K562 (cell line): ENCODE results near the gene MEAK7. TPM values are rescaled to one million over a fixed set of nuclear protein-coding genes. Genes with fewer than 3 reads are reported as not detected.

ENCODE experiments used
- DACH1 ChIP-seq: fragments of 450-650 bp; IDR thresholded peaks from 2 replicates; pipeline ENCODE4 v1.6.1; 2018; ENCODE audit not compliant: partially characterized antibody
- DIDO1 ChIP-seq: fragments of 450-650 bp; IDR thresholded peaks from 2 replicates; pipeline ENCODE4 v1.6.1; 2016; ENCODE audit warnings: low read depth, missing biosample characterization, missing genetic modification characterization
- FOXA1 ChIP-seq: fragments of 450-650 bp; IDR thresholded peaks from 2 replicates; pipeline ENCODE4 v1.6.1; 2016; ENCODE audit warnings: mild to moderate bottlenecking, borderline replicate concordance
- MCM7 ChIP-seq, 2 experiments: fragments of 450-650 bp; IDR thresholded peaks; 2 replicates each; pipeline ENCODE4 v1.6.1; 2016 to 2018
- RBFOX2 ChIP-seq: fragments of 200-400 bp; formaldehyde crosslinking; IDR thresholded peaks from 2 replicates; pipeline ENCODE4 v1.6.1; 2017; ENCODE audit warnings: low read depth, mild to moderate bottlenecking, low read length, moderate library complexity
- SMARCA4 ChIP-seq: fragments of 450-650 bp; IDR thresholded peaks from 2 replicates; pipeline ENCODE4 v1.6.1; 2016
- TFAP4 ChIP-seq: sonication (generic); formaldehyde crosslinking; IDR thresholded peaks from 2 replicates; pipeline ENCODE4 v1.8.0; 2022; ENCODE audit warnings: missing genetic modification reagents, mild to moderate bottlenecking, moderate library complexity, borderline replicate concordance
- ZBTB2 ChIP-seq: fragments of 450-650 bp; IDR thresholded peaks from 2 replicates; pipeline ENCODE4 v1.6.1; 2016; ENCODE audit warnings: antibody characterized with exemption
- ZBTB8A ChIP-seq: fragments of 450-650 bp; IDR thresholded peaks from 2 replicates; pipeline ENCODE4 v1.6.1; 2018; ENCODE audit warnings: mild to moderate bottlenecking, moderate library complexity; ENCODE audit not compliant: partially characterized antibody
- ZFX ChIP-seq: sonication (generic); formaldehyde crosslinking; IDR thresholded peaks from 2 replicates; pipeline ENCODE4 v1.8.0; 2022; ENCODE audit warnings: mild to moderate bottlenecking, missing genetic modification reagents, moderate library complexity
- ZNF395 ChIP-seq: fragments of 200-800 bp; sonication (Bioruptor generic); IDR thresholded peaks from 2 replicates; pipeline ENCODE4 v1.6.1; 2017; ENCODE audit warnings: missing genetic modification characterization, missing compliant biosample characterization
- ZNF408 ChIP-seq: fragments of 250-450 bp; sonication (Bioruptor Pico); IDR thresholded peaks from 2 replicates; pipeline ENCODE4 v1.4.0; 2020; ENCODE audit warnings: low read depth, mild to moderate bottlenecking, moderate library complexity
- ZNF431 ChIP-seq: sonication (generic); formaldehyde crosslinking; IDR thresholded peaks from 2 replicates; pipeline ENCODE4 v1.8.0; 2022; ENCODE audit warnings: mild to moderate bottlenecking, missing genetic modification reagents
- ZSCAN32 ChIP-seq: fragments of 450-650 bp; formaldehyde crosslinking; IDR thresholded peaks from 2 replicates; pipeline ENCODE4 v1.4.0; 2020; ENCODE audit warnings: mild to moderate bottlenecking, moderate library complexity
- polyA plus RNA-seq, 8 experiments: library from polyadenylated mRNA; depleted of rRNA in 4 of 8; stranded (reverse) in 5 of 8; unstranded in 3 of 8; fragments of >200 nt; fragmentation: Nextera tagmentation in 2 of 8; fragmentation: Illumina TruSeq in 1 of 8; extraction: Ambion mirVana in 2 of 8; extraction: Trizol in 1 of 8; gene quantifications; 2 replicates each; pipeline versions ENCODE4 v1.2.1 to v1.2.3, GENCODE V29; 2011 to 2014; ENCODE audit warnings: inconsistent platforms in 1 of 8, missing spikeins in 1 of 8
- total RNA-seq, 7 experiments: library from RNA; depleted of rRNA in 6 of 7; stranded (reverse); fragments of >200 nt in 6 of 7; fragmentation: Illumina TruSeq in 2 of 7; extraction: Trizol in 2 of 7; gene quantifications; 2 replicates each; pipeline versions ENCODE4 v1.2.1 to v1.2.3, GENCODE V29; 2011 to 2021; ENCODE audit warnings: low replicate concordance in 1 of 7
- TF ChIP-seq, protein P1 (sequence below): fragments of 250-450 bp; sonication (Bioruptor Pico); IDR thresholded peaks from 2 replicates; pipeline ENCODE4 v1.4.0; 2020; ENCODE audit warnings: mild to moderate bottlenecking, moderate library complexity, borderline replicate concordance

MEAK7 gene
- total and polyA plus RNA-seq, 9 of the 15 experiments (the other 6 are each of a cell fraction or from before 2014, with no cell fraction given) = 1.4 to 14.5 (median 6.3) TPM

DNA sequence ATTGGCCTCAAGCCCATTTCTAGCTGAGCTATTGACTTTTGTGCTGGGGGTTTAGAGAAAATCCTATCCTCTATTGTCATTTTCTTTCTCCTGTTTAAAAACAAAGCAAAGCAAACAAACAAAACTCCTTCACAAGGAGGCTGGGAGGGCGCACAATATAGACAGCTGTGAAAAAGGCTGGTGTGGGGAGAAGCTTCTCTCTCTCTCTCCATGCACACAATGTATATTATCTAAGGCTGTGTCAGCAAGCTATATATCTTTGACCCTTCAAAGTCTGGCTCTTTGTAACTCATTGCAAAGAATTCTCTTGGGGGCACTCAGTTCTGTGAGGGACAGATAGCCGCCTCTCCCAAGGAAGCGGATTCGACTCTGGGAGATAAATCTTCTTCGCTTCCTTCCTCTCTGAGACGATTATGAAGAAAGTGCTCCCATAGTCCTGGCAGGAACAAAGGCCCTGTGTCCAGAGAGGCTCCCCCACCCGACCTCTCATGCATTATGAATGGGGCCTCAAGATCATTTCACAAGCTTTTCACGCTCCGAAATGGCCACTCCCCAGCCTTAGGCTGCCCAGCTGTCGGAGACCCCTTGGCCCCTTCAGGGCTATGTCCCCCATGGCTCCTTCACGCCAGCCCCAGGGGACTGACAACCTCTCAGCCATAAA lies 33.2 kb upstream of the MEAK7 start (continued):
- TF ChIP-seq DIDO1 (tag) (no peak), RBFOX2 (peak; percentile 47; the same call in 1 of the 2 replicates), ZSCAN32 (no peak), ZNF408 (CRISPR knock-in tag) (no peak), ZNF395 (no peak), ZBTB8A (no peak), FOXA1 (no peak), ZNF431 (CRISPR knock-in tag) (no peak; the same call in 1 of the 2 replicates), DACH1 (peak; percentile 7), TFAP4 (CRISPR knock-in tag) (peak; percentile 9; the same call in 1 of the 2 replicates), MCM7 (IDR thresholded peaks at IDR 0.05) (no peak), ZFX (CRISPR knock-in tag) (no peak; the same call in 1 of the 2 replicates), ZBTB2 (no peak), SMARCA4 (peak; percentile 90)
- TF ChIP-seq, protein P1, sequence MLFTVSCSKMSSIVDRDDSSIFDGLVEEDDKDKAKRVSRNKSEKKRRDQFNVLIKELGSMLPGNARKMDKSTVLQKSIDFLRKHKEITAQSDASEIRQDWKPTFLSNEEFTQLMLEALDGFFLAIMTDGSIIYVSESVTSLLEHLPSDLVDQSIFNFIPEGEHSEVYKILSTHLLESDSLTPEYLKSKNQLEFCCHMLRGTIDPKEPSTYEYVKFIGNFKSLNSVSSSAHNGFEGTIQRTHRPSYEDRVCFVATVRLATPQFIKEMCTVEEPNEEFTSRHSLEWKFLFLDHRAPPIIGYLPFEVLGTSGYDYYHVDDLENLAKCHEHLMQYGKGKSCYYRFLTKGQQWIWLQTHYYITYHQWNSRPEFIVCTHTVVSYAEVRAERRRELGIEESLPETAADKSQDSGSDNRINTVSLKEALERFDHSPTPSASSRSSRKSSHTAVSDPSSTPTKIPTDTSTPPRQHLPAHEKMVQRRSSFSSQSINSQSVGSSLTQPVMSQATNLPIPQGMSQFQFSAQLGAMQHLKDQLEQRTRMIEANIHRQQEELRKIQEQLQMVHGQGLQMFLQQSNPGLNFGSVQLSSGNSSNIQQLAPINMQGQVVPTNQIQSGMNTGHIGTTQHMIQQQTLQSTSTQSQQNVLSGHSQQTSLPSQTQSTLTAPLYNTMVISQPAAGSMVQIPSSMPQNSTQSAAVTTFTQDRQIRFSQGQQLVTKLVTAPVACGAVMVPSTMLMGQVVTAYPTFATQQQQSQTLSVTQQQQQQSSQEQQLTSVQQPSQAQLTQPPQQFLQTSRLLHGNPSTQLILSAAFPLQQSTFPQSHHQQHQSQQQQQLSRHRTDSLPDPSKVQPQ (CRISPR knock-in tag) = peak; percentile 45; the same call in 1 of the 2 replicates
